ENCODE data around the gene PSEN2.

GRCh38 chr1:226863446-226863845, 7.0 kb upstream of the PSEN2 start:
- TF ChIP-seq EP300 (IDR thresholded peaks at IDR 0.05; ENCODE audit: borderline replicate concordance): no peak
- TF ChIP-seq YY1 (IDR thresholded peaks at IDR 0.05; ENCODE audit: low read depth): no peak
- TF ChIP-seq RAD21 (IDR thresholded peaks at IDR 0.05; ENCODE audit: low read depth): no peak
- TF ChIP-seq TAF1 (IDR thresholded peaks at IDR 0.05; ENCODE audit: low read depth): no peak
